ENCODE measurements around the gene PPM1L.

Gene PPM1L

GRCh38 chr3:161016417-161017313 lies 260.6 kb downstream of the PPM1L start:
- CTCF ChIA-PET = interaction anchor here (0.8 kb wide), 1 partner anchor 80 kb away, joined by 3 read pairs; no protein-coding TSS in a partner anchor
- TF ChIP-seq CTCF (conservative IDR thresholded peaks at IDR 0.05; ENCODE audit: low read depth) = no peak
- no peak for DNase-seq (ENCODE audit: low spot score)
- POLR2A ChIA-PET (ENCODE audit: low non-redundant PET) = no interaction called here
- no peak overlapping the region for H3K27ac ChIP-seq

GRCh38 chr3:161017971-161018370 lies 261.9 kb downstream of the PPM1L start:
- DNase-seq (ENCODE audit: low spot score) = no peak
- no peak for TF ChIP-seq CTCF (conservative IDR thresholded peaks at IDR 0.05; ENCODE audit: low read depth)

GRCh38 chr3:161020256-161020655 lies 264.2 kb downstream of the PPM1L start:
- no peak for TF ChIP-seq CTCF (conservative IDR thresholded peaks at IDR 0.05; ENCODE audit: low read depth)
- ChIA-PET POLR2A (ENCODE audit: low non-redundant PET) (no interaction called here), CTCF (no interaction called here)
- DNase-seq (ENCODE audit: low spot score) = no peak
- H3K27ac ChIP-seq = no peak overlapping the region

More at GRCh38 chr3:161017971-161018370, 261.9 kb downstream of the PPM1L start:
- no peak overlapping the region for H3K27ac ChIP-seq
- ChIA-PET POLR2A (ENCODE audit: low non-redundant PET) (no interaction called here), CTCF (no interaction called here)

GRCh38 chr3:161025911-161026310 lies 269.9 kb downstream of the PPM1L start:
- no peak for DNase-seq (ENCODE audit: low spot score)
- no peak overlapping the region for H3K27ac ChIP-seq
- ChIA-PET POLR2A (ENCODE audit: low non-redundant PET) (no interaction called here), CTCF (interaction anchor here (0.6 kb wide), 2 partner anchors 34 to 72 kb away, joined by 3 read pairs; no protein-coding TSS in a partner anchor)
- TF ChIP-seq CTCF (conservative IDR thresholded peaks at IDR 0.05; ENCODE audit: low read depth) = no peak

GRCh38 chr3:161026612-161027510 lies 270.8 kb downstream of the PPM1L start:
- ChIA-PET POLR2A (ENCODE audit: low non-redundant PET) (no interaction called here), CTCF (interaction anchor here (0.6 kb wide), 1 partner anchor 71 kb away, joined by 3 read pairs; no protein-coding TSS in a partner anchor)
- no peak for DNase-seq (ENCODE audit: low spot score)
- no peak overlapping the region for H3K27ac ChIP-seq
- no peak for TF ChIP-seq CTCF (conservative IDR thresholded peaks at IDR 0.05; ENCODE audit: low read depth)

- no peak for DNase-seq (ENCODE audit: low spot score)
- H3K27ac ChIP-seq = no peak overlapping the region
- ChIA-PET POLR2A (ENCODE audit: low non-redundant PET) (no interaction called here), CTCF (interaction anchor here (0.7 kb wide), 1 partner anchor 71 kb away, joined by 4 read pairs; no protein-coding TSS in a partner anchor)
- TF ChIP-seq CTCF (conservative IDR thresholded peaks at IDR 0.05; ENCODE audit: low read depth) = no peak
Measured at GRCh38 chr3:161028555-161029153, 272.6 kb downstream of the PPM1L start.

Measured in RWPE1 (cell line).